Thyroid gland (tissue), 4 donors: ENCODE measurements around the gene COL18A1. TPM values are rescaled to one million over a fixed set of nuclear protein-coding genes. Genes with fewer than 3 reads are reported as not detected.

Experiments
- DNase-seq, 2 donors: peaks; one replicate each; pipeline ENCODE4 v3.0.0-alpha.2; 2019
- H3K27ac ChIP-seq, 3 donors: fragments of 200-600 bp; sonication (generic); 1 replicate in 2 of 3; 2 replicates in 1 of 3; pipeline ENCODE4 v1.5.1; 2016 to 2019; ENCODE audit warnings: mild to moderate bottlenecking in 1 of 3, moderate library complexity in 1 of 3
- H3K27me3 ChIP-seq: fragments of 200-600 bp; sonication (generic); one replicate; pipeline ENCODE4 v1.5.1; 2019
- H3K36me3 ChIP-seq, 2 donors: fragments of 200-600 bp; sonication (generic); one replicate each; pipeline ENCODE4 v1.5.1; 2016 to 2019
- H3K4me1 ChIP-seq, 2 donors: fragments of 200-600 bp; sonication (generic); one replicate each; pipeline ENCODE4 v1.5.1; 2017 to 2019
- H3K4me3 ChIP-seq, 3 donors: fragments of 200-600 bp; sonication (generic); replicated peaks in 1 of 3; 1 replicate in 2 of 3; 2 replicates in 1 of 3; pipeline ENCODE4 v1.5.1; 2016; ENCODE audit warnings: mild to moderate bottlenecking in 1 of 3
- H3K9me3 ChIP-seq: fragments of 200-600 bp; sonication (generic); one replicate; pipeline ENCODE4 v1.5.1; 2017
- POLR2A ChIP-seq, 2 donors: fragments of 450-650 bp; IDR thresholded peaks; one replicate each; pipeline ENCODE4 v1.6.1; 2017; ENCODE audit warnings: antibody characterized with exemption in 2 of 2, mild to moderate bottlenecking in 2 of 2, moderate library complexity in 1 of 2
- WGBS, 2 donors: methylation state at CpG; one replicate each; pipeline ENCODE4 v1.1.5; 2017; 5-methylcytosine and 5-hydroxymethylcytosine counted together
- intact Hi-C: fragments of 100-400 bp; cut with DNase I; formaldehyde crosslinking; loops from one replicate; pipeline ENCODE4 v1.15.1; 2023
- total RNA-seq, 4 donors: library from RNA; depleted of rRNA; stranded (reverse); fragments of >200 nt; gene quantifications; one replicate each; pipeline ENCODE4 v1.2.3, GENCODE V29; 2016
- TF ChIP-seq, protein P1 (sequence below), 6 experiments: fragments of 200-600 bp in 3 of 6; fragments of 450-650 bp in 3 of 6; sonication (generic) in 3 of 6; IDR thresholded peaks; one replicate each; pipeline ENCODE4 v1.5.1; 2016 to 2019; ENCODE audit warnings: antibody characterized with exemption in 6 of 6, mild to moderate bottlenecking in 2 of 6, inconsistent platforms in 1 of 6, moderate library complexity in 1 of 6

The COL18A1 gene
- total RNA-seq, 4 donors from 2014 or later, result 105 to 264 (median 238) TPM

DNA sequence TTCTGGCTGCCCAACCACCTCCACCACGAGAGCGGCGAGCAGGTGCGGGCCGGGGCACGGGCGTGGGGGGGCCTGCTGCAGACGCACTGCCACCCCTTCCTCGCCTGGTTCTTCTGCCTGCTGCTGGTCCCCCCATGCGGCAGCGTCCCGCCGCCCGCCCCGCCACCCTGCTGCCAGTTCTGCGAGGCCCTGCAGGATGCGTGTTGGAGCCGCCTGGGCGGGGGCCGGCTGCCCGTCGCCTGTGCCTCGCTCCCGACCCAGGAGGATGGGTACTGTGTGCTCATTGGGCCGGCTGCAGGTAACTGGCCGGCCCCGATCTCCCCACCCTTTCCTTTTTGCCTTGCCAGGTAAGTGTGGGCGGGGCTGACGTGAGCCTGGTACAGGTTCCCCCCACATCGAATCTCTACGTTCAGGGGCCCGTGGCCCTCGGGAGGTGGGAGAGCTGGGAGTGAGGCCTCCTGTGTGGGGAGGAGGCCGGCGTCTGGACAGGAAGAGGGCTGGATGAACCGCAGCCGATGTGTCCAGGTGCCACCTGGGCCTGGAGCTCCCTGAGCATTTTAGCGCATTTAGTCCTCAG, 51.7 kb downstream of the COL18A1 start:
- intact Hi-C loops, result no loop called here
- DNase-seq, result no peak
- peaks cover 0 to 8% of the 10 kb centered on the region in 2 donors for H3K4me1 ChIP-seq
- no peaks in the 10 kb centered on the region for H3K9me3 ChIP-seq
- H3K27me3 ChIP-seq, result no peaks in the 10 kb centered on the region
- no peak overlapping the region for H3K4me3 ChIP-seq
- H3K27ac ChIP-seq, result no peak overlapping the region
- H3K36me3 ChIP-seq, result no peaks in the 10 kb centered on the region
- TF ChIP-seq POLR2A (IDR thresholded peaks at IDR 0.05), result no peak
- TF ChIP-seq, protein P1, sequence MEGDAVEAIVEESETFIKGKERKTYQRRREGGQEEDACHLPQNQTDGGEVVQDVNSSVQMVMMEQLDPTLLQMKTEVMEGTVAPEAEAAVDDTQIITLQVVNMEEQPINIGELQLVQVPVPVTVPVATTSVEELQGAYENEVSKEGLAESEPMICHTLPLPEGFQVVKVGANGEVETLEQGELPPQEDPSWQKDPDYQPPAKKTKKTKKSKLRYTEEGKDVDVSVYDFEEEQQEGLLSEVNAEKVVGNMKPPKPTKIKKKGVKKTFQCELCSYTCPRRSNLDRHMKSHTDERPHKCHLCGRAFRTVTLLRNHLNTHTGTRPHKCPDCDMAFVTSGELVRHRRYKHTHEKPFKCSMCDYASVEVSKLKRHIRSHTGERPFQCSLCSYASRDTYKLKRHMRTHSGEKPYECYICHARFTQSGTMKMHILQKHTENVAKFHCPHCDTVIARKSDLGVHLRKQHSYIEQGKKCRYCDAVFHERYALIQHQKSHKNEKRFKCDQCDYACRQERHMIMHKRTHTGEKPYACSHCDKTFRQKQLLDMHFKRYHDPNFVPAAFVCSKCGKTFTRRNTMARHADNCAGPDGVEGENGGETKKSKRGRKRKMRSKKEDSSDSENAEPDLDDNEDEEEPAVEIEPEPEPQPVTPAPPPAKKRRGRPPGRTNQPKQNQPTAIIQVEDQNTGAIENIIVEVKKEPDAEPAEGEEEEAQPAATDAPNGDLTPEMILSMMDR (IDR thresholded peaks at IDR 0.05), result no peak
- 96% methylated on average over 24 to 30 of the region's 38 CpGs for WGBS, 2 donors

GRCh38 chr21:45457161-45457831, 52.3 kb downstream of the COL18A1 start:
- intact Hi-C loops, result no loop called here

GRCh38 chr21:45457832-45458172, 52.8 kb downstream of the COL18A1 start:
- WGBS, 2 donors, result 80 to 83% methylated on average over 2 to 7 of the region's 9 CpGs
- Histone ChIP-seq H3K4me1 (peaks cover 0 to 8% of the 10 kb centered on the region in 2 donors), H3K4me3 (no peak overlapping the region), H3K27me3 (no peaks in the 10 kb centered on the region), H3K27ac (no peak overlapping the region), H3K9me3 (no peaks in the 10 kb centered on the region), H3K36me3 (no peaks in the 10 kb centered on the region)
- no peak for TF ChIP-seq POLR2A (IDR thresholded peaks at IDR 0.05)
- TF ChIP-seq, protein P1 (IDR thresholded peaks at IDR 0.05), result no peak
- intact Hi-C loops, result no loop called here
- no peak for DNase-seq

More at GRCh38 chr21:45457161-45457831, 52.3 kb downstream of the COL18A1 start:
- H3K4me1 ChIP-seq, result peaks cover 0 to 8% of the 10 kb centered on the region in 2 donors
- TF ChIP-seq, protein P1 (IDR thresholded peaks at IDR 0.05), result no peak
- no peak for TF ChIP-seq POLR2A (IDR thresholded peaks at IDR 0.05)
- no peak overlapping the region for H3K4me3 ChIP-seq
- WGBS, 2 donors, result 87 to 95% methylated on average over 9 to 13 of the region's 25 CpGs
- DNase-seq, result no peak
- no peaks in the 10 kb centered on the region for H3K36me3 ChIP-seq
- H3K27me3 ChIP-seq, result no peaks in the 10 kb centered on the region
- H3K27ac ChIP-seq, result no peak overlapping the region
- no peaks in the 10 kb centered on the region for H3K9me3 ChIP-seq

DNA sequence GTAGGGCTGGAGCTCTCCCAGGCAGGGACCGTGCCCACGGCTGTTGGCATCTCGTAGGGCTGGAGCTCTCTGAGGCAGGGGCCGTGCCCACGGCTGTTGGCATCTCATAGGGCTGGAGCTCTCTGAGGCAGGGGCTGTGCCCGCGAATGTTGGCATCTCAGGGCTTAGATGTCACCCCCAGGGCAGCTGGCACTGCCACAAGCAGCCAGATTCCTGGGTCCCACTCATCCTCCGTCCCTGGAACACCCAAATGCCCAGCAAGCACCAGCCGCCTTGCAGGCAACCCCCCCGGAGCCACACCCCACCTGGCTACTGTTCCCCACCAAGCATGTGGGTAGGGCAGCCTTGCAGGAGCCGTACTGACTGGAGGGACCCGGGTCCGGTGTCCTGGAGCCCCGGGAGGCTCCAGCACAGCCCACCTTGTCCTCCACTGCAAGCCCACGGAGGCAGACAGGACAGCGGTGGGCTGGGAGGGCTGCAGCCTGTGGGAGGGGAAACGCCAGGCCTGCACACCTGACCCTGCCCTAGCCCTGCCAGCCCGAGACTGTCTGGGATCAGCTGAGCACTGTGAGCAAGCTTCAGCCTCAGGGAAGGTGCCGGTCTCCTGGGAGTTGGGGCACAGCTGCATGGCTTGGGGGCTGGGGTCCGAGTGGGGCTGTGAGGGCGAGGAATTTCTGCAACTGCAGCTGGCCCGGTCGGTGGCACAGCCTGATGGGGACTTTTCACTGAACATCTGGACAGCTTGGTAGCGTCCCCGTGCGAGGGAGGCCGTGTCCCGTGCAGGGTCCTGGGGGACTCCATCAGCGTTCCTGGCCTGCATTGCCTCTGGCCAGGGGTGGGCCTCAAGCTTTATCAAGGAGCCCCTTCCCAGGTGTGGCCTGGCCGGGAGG, 53.6 kb downstream of the COL18A1 start:
- Histone ChIP-seq H3K4me1 (peaks cover 0 to 8% of the 10 kb centered on the region in 2 donors), H3K27ac (no peak overlapping the region), H3K4me3 (no peak overlapping the region), H3K27me3 (no peaks in the 10 kb centered on the region), H3K36me3 (no peaks in the 10 kb centered on the region), H3K9me3 (no peaks in the 10 kb centered on the region)
- TF ChIP-seq POLR2A (IDR thresholded peaks at IDR 0.05), result no peak
- TF ChIP-seq, protein P1 (IDR thresholded peaks at IDR 0.05), result no peak
- intact Hi-C loops, result no loop called here
- WGBS, 2 donors, result 87 to 91% methylated on average over 9 to 19 of the region's 30 CpGs
- no peak for DNase-seq
